HEK293 (cell line): ENCODE results near the gene ZNF394.

ENCODE experiments used
- EGR2 ChIP-seq: fragments of 450-650 bp; formaldehyde crosslinking; IDR thresholded peaks from 2 replicates; pipeline ENCODE4 v1.5.1; 2016; ENCODE audit warnings: low read depth, missing biosample characterization, missing genetic modification characterization
- ELK4 ChIP-seq: IDR thresholded peaks from 2 replicates; pipeline ENCODE4 v1.6.1; 2011; ENCODE audit warnings: mild to moderate bottlenecking, low read depth, low read length, borderline replicate concordance
- HOXC10 ChIP-seq: sonication (generic); formaldehyde crosslinking; IDR thresholded peaks from 2 replicates; pipeline ENCODE4 v1.8.1; 2023; ENCODE audit warnings: mild to moderate bottlenecking, missing genetic modification reagents
- INSM2 ChIP-seq: fragments of 450-650 bp; formaldehyde crosslinking; IDR thresholded peaks from 2 replicates; pipeline ENCODE4 v1.5.1; 2016; ENCODE audit warnings: missing biosample characterization, missing genetic modification characterization
- KLF7 ChIP-seq: fragments of 450-650 bp; formaldehyde crosslinking; IDR thresholded peaks from 2 replicates; pipeline ENCODE4 v1.5.1; 2016; ENCODE audit warnings: missing biosample characterization, missing genetic modification characterization, borderline replicate concordance
- SCRT1 ChIP-seq: fragments of 450-650 bp; formaldehyde crosslinking; IDR thresholded peaks from 2 replicates; pipeline ENCODE4 v1.5.1; 2016; ENCODE audit warnings: missing biosample characterization, missing genetic modification characterization, borderline replicate concordance
- TRIM28 ChIP-seq: IDR thresholded peaks from 2 replicates; pipeline ENCODE4 v1.6.1; 2011; ENCODE audit warnings: low read length, control low read depth, borderline replicate concordance
- WT1 ChIP-seq: fragments of 450-650 bp; formaldehyde crosslinking; IDR thresholded peaks from 2 replicates; pipeline ENCODE4 v1.5.1; 2016; ENCODE audit warnings: missing biosample characterization, missing genetic modification characterization
- ZBTB17 ChIP-seq: fragments of 450-650 bp; formaldehyde crosslinking; IDR thresholded peaks from 2 replicates; pipeline ENCODE4 v1.5.1; 2016; ENCODE audit warnings: missing biosample characterization, missing genetic modification characterization
- ZEB2 ChIP-seq: fragments of 450-650 bp; formaldehyde crosslinking; IDR thresholded peaks from 2 replicates; pipeline ENCODE4 v1.5.1; 2016; ENCODE audit warnings: missing biosample characterization, missing genetic modification characterization
- ZIC2 ChIP-seq: fragments of 450-650 bp; formaldehyde crosslinking; IDR thresholded peaks from 2 replicates; pipeline ENCODE4 v1.5.1; 2016; ENCODE audit warnings: missing biosample characterization, missing genetic modification characterization
- ZNF10 ChIP-seq: fragments of 450-650 bp; formaldehyde crosslinking; IDR thresholded peaks from 2 replicates; pipeline ENCODE4 v1.5.1; 2017; ENCODE audit warnings: missing biosample characterization, missing genetic modification characterization
- ZNF112 ChIP-seq: fragments of 450-650 bp; formaldehyde crosslinking; IDR thresholded peaks from 2 replicates; pipeline ENCODE4 v1.5.0; 2017; ENCODE audit warnings: missing biosample characterization, missing genetic modification characterization
- ZNF121 ChIP-seq: fragments of 450-650 bp; formaldehyde crosslinking; IDR thresholded peaks from 2 replicates; pipeline ENCODE4 v1.5.1; 2016; ENCODE audit warnings: missing biosample characterization, missing genetic modification characterization
- ZNF175 ChIP-seq: fragments of 450-650 bp; formaldehyde crosslinking; IDR thresholded peaks from 2 replicates; pipeline ENCODE4 v1.5.1; 2016; ENCODE audit warnings: missing biosample characterization, missing genetic modification characterization
- ZNF280C ChIP-seq: fragments of 450-650 bp; formaldehyde crosslinking; IDR thresholded peaks from 2 replicates; pipeline ENCODE4 v1.5.1; 2016; ENCODE audit warnings: missing biosample characterization, missing genetic modification characterization
- ZNF366 ChIP-seq: fragments of 450-650 bp; formaldehyde crosslinking; conservative IDR thresholded peaks from 2 replicates; pipeline ENCODE4 v1.5.1; 2016; ENCODE audit warnings: missing biosample characterization, missing genetic modification characterization
- ZNF416 ChIP-seq: fragments of 450-650 bp; formaldehyde crosslinking; IDR thresholded peaks from 2 replicates; pipeline ENCODE4 v1.5.1; 2016; ENCODE audit warnings: missing biosample characterization, missing genetic modification characterization
- ZNF473 ChIP-seq: fragments of 450-650 bp; formaldehyde crosslinking; IDR thresholded peaks from 2 replicates; pipeline ENCODE4 v1.5.1; 2017; ENCODE audit warnings: missing biosample characterization, missing genetic modification characterization
- ZNF488 ChIP-seq: fragments of 450-650 bp; formaldehyde crosslinking; IDR thresholded peaks from 2 replicates; pipeline ENCODE4 v1.5.1; 2016; ENCODE audit warnings: missing biosample characterization, missing genetic modification characterization
- ZNF548 ChIP-seq: fragments of 450-650 bp; formaldehyde crosslinking; IDR thresholded peaks from 2 replicates; pipeline ENCODE4 v1.5.1; 2016; ENCODE audit warnings: missing biosample characterization, missing genetic modification characterization
- ZNF549 ChIP-seq: fragments of 450-650 bp; IDR thresholded peaks from 2 replicates; pipeline ENCODE4 v1.5.1; 2018; ENCODE audit warnings: missing biosample characterization, missing genetic modification characterization, mild to moderate bottlenecking, inconsistent platforms, moderate library complexity
- ZNF561 ChIP-seq: fragments of 450-650 bp; IDR thresholded peaks from 2 replicates; pipeline ENCODE4 v1.5.1; 2018; ENCODE audit warnings: missing biosample characterization, missing genetic modification characterization, borderline replicate concordance
- ZNF585B ChIP-seq: fragments of 450-650 bp; formaldehyde crosslinking; IDR thresholded peaks from 2 replicates; pipeline ENCODE4 v1.5.1; 2016; ENCODE audit warnings: missing biosample characterization, missing genetic modification characterization
- ZNF626 ChIP-seq: fragments of 450-650 bp; sonication (Bioruptor Pico); formaldehyde crosslinking; IDR thresholded peaks from 2 replicates; pipeline ENCODE4 v1.5.1; 2018; ENCODE audit warnings: missing biosample characterization, missing genetic modification characterization, inconsistent platforms
- ZXDB ChIP-seq: fragments of 450-650 bp; formaldehyde crosslinking; IDR thresholded peaks from 2 replicates; pipeline ENCODE4 v1.5.1; 2016; ENCODE audit warnings: missing biosample characterization, missing genetic modification characterization
- TF ChIP-seq, protein P1 (sequence below): fragments of 450-650 bp; formaldehyde crosslinking; IDR thresholded peaks from 2 replicates; pipeline ENCODE4 v1.5.1; 2016; ENCODE audit warnings: missing biosample characterization, missing genetic modification characterization, low read depth
- TF ChIP-seq, protein P2 (sequence below): fragments of 450-650 bp; formaldehyde crosslinking; IDR thresholded peaks from 2 replicates; pipeline ENCODE4 v1.5.1; 2016; ENCODE audit warnings: missing biosample characterization, missing genetic modification characterization
- TF ChIP-seq, protein P3 (sequence below): fragments of 450-650 bp; formaldehyde crosslinking; IDR thresholded peaks from 2 replicates; pipeline ENCODE4; 2016; ENCODE audit warnings: missing biosample characterization, missing genetic modification characterization

Gene ZNF394

GRCh38 chr7:99472561-99473314 lies 27.3 kb downstream of the ZNF394 start, which contains the start of gene ZNF789 (continued):
- TF ChIP-seq, protein P1, sequence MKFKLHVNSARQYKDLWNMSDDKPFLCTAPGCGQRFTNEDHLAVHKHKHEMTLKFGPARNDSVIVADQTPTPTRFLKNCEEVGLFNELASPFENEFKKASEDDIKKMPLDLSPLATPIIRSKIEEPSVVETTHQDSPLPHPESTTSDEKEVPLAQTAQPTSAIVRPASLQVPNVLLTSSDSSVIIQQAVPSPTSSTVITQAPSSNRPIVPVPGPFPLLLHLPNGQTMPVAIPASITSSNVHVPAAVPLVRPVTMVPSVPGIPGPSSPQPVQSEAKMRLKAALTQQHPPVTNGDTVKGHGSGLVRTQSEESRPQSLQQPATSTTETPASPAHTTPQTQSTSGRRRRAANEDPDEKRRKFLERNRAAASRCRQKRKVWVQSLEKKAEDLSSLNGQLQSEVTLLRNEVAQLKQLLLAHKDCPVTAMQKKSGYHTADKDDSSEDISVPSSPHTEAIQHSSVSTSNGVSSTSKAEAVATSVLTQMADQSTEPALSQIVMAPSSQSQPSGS, result no peak
- peak; percentile 47; the same call in 1 of the 2 replicates for TF ChIP-seq INSM2 (tag by site-specific recombination)
- TF ChIP-seq ZNF585B, result no peak
- TF ChIP-seq ZNF366 (tag by site-specific recombination), result peak; percentile 14; the same call in 1 of the 2 replicates
- no peak for TF ChIP-seq ZNF549 (tag by site-specific recombination)
- TF ChIP-seq ZNF488 (tag by site-specific recombination), result no peak
- peak; percentile 29; the same call in 1 of the 2 replicates for TF ChIP-seq ZNF10 (tag by site-specific recombination)
- TF ChIP-seq ZNF626 (tag by site-specific recombination), result no peak
- TF ChIP-seq ZNF416 (tag by site-specific recombination), result no peak
- no peak for TF ChIP-seq ZNF548 (tag by site-specific recombination)
- no peak for TF ChIP-seq TRIM28
- peak; percentile 7; the same call in 1 of the 2 replicates for TF ChIP-seq WT1 (tag by site-specific recombination)
- no peak for TF ChIP-seq ZNF473 (tag by site-specific recombination)
- TF ChIP-seq ELK4, result no peak
- peak; percentile 85 for TF ChIP-seq EGR2 (tag by site-specific recombination)
- no peak for TF ChIP-seq ZNF112
- TF ChIP-seq ZNF561 (tag by site-specific recombination), result no peak; the same call in 1 of the 2 replicates
- no peak for TF ChIP-seq KLF7 (tag by site-specific recombination)
- no peak for TF ChIP-seq ZNF121 (tag by site-specific recombination)
- no peak for TF ChIP-seq SCRT1 (tag by site-specific recombination)
- TF ChIP-seq ZNF175, result no peak
- TF ChIP-seq ZXDB (tag by site-specific recombination), result peak; percentile 64
- no peak for TF ChIP-seq HOXC10 (CRISPR knock-in tag)
- TF ChIP-seq ZEB2 (tag by site-specific recombination), result peak; percentile 34; the same call in 1 of the 2 replicates
- no peak for TF ChIP-seq ZIC2 (tag by site-specific recombination)
- TF ChIP-seq ZNF280C (tag by site-specific recombination), result no peak
- TF ChIP-seq, protein P2, sequence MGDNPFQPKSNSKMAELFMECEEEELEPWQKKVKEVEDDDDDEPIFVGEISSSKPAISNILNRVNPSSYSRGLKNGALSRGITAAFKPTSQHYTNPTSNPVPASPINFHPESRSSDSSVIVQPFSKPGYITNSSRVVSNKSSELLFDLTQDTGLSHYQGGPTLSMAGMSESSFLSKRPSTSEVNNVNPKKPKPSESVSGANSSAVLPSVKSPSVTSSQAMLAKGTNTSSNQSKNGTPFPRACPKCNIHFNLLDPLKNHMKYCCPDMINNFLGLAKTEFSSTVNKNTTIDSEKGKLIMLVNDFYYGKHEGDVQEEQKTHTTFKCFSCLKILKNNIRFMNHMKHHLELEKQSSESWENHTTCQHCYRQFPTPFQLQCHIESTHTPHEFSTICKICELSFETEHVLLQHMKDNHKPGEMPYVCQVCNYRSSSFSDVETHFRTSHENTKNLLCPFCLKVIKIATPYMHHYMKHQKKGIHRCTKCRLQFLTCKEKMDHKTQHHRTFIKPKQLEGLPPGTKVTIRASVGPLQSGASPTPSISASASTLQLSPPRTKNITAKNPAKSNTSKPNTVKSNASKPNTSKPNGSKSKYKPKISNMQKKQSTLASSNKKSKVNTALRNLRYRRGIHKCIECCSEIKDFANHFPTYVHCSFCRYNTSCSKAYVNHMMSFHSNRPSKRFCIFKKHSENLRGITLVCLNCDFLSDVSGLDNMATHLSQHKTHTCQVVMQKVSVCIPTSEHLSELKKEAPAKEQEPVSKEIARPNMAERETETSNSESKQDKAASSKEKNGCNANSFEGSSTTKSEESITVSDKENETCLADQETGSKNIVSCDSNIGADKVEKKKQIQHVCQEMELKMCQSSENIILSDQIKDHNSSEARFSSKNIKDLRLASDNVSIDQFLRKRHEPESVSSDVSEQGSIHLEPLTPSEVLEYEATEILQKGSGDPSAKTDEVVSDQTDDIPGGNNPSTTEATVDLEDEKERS (tag by site-specific recombination), result no peak
- TF ChIP-seq, protein P3, sequence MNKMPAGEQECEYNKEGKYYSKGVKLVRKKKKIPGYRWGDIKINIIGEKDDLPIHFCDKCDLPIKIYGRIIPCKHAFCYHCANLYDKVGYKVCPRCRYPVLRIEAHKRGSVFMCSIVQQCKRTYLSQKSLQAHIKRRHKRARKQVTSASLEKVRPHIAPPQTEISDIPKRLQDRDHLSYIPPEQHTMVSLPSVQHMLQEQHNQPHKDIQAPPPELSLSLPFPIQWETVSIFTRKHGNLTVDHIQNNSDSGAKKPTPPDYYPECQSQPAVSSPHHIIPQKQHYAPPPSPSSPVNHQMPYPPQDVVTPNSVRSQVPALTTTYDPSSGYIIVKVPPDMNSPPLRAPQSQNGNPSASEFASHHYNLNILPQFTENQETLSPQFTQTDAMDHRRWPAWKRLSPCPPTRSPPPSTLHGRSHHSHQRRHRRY, result no peak
- peak; percentile 92 for TF ChIP-seq ZBTB17 (tag by site-specific recombination)
